HCT116 (cell line): ENCODE measurements around the gene RBKS. TPM values are rescaled to one million over a fixed set of nuclear protein-coding genes. Genes with fewer than 3 reads are reported as not detected.
A peak's percentile ranks its signal among the peaks of the same experiment; 100 is the strongest.

Experiments used
- ATAC-seq: fragments of 200-7000 bp; cut with Tn5 transposase; 2 replicates; pipeline ENCODE4 v1.9.1; 2020; ENCODE audit warnings: mild to moderate bottlenecking, moderate library complexity
- BruUV-seq: library from RNA; stranded (reverse); fragments of 400-500 nt; replicated peaks from 2 replicates; lab custom pipeline; 2021; lab: Mats Ljungman, UMichigan
- CTCF ChIA-PET: fragments of 300-600 bp; sonication (Branson Sonifier 250); formaldehyde crosslinking; loops from one replicate; lab custom pipeline; 2021; ENCODE audit warnings: antibody characterized with exemption; lab: Charles Lee
- POLR2A ChIA-PET: fragments of 300-600, 350-600 bp; sonication (Branson Sonifier 250); formaldehyde crosslinking; loops from one replicate; lab custom pipeline; 2021; ENCODE audit warnings: antibody characterized with exemption; lab: Charles Lee
- RAD21 ChIA-PET, 2 experiments: fragments of 300-600 bp; sonication (Branson Sonifier 250); formaldehyde crosslinking; loops; one replicate each; lab custom pipeline; 2023; ENCODE audit warnings: low total read pairs in 2 of 2; ENCODE audit not compliant: uncharacterized antibody in 2 of 2, unreplicated experiment in 2 of 2, low non-redundant PET in 1 of 2; lab: Charles Lee
- DNase-seq: peaks from one replicate; pipeline ENCODE4 v3.0.0-alpha.2; 2010; ENCODE audit warnings: low read depth, low spot score
- H2AFZ ChIP-seq: fragments of 200-600 bp; shearing (Covaris generic), sonication (generic); 2 replicates; pipeline ENCODE4 v1.6.1; 2017; ENCODE audit warnings: low read depth, mixed run types, mixed read lengths, antibody characterized with exemption, low read length; ENCODE audit not compliant: poor library complexity, severe bottlenecking
- H3K27ac ChIP-seq: 2 replicates; pipeline ENCODE4 v1.5.1; 2012; ENCODE audit warnings: low read depth, low read length
- H3K27me3 ChIP-seq: fragments of 200-600 bp; sonication (generic); 2 replicates; pipeline ENCODE4 v1.6.1; 2016; ENCODE audit warnings: mixed run types, low read length, mixed read lengths; ENCODE audit not compliant: insufficient read depth
- H3K36me3 ChIP-seq, 2 experiments: fragments of 200-500 bp in 1 of 2; fragments of 200-600 bp in 1 of 2; sonication (Bioruptor generic) in 1 of 2; sonication (generic) in 1 of 2; 2 replicates each; pipeline versions ENCODE4 v1.5.1 to v1.6.1; 2014 to 2016; ENCODE audit warnings: low read length in 2 of 2, inconsistent platforms in 1 of 2, mixed read lengths in 1 of 2, mixed run types in 1 of 2; ENCODE audit not compliant: insufficient read depth in 2 of 2, control insufficient read depth in 1 of 2
- H3K4me1 ChIP-seq, 2 experiments: fragments of 200-600 bp in 1 of 2; sonication (generic) in 1 of 2; 2 replicates each; pipeline versions ENCODE4 v1.5.1 to v1.6.1; 2012 to 2017; ENCODE audit warnings: low read length in 2 of 2, inconsistent platforms in 1 of 2, mild to moderate bottlenecking in 1 of 2, mixed read lengths in 1 of 2, mixed run types in 1 of 2, moderate library complexity in 1 of 2; ENCODE audit not compliant: insufficient read depth in 2 of 2, control insufficient read depth in 1 of 2
- H3K4me2 ChIP-seq: fragments of 200-600 bp; sonication (generic); 2 replicates; pipeline ENCODE4 v1.6.1; 2017; ENCODE audit warnings: mixed run types, low read length, mixed read lengths
- H3K4me3 ChIP-seq, 2 experiments: fragments of 200-600 bp in 1 of 2; sonication (generic) in 1 of 2; replicated peaks in 1 of 2; 2 replicates each; pipeline ENCODE4 v1.5.1; 2011 to 2016; ENCODE audit warnings: low read length in 2 of 2, control low read depth in 1 of 2, low read depth in 1 of 2, mild to moderate bottlenecking in 1 of 2, mixed read lengths in 1 of 2, mixed run types in 1 of 2
- H3K79me2 ChIP-seq: fragments of 200-600 bp; sonication (generic); 2 replicates; pipeline ENCODE4 v1.6.1; 2017; ENCODE audit warnings: mild to moderate bottlenecking, mixed run types, low read length, moderate library complexity, mixed read lengths; ENCODE audit not compliant: insufficient read depth
- H3K9ac ChIP-seq: fragments of 200-600 bp; sonication (generic); 2 replicates; pipeline ENCODE4 v1.6.1; 2016; ENCODE audit warnings: low read length, mixed read lengths
- H3K9me2 ChIP-seq: fragments of 200-600 bp; sonication (generic), shearing (Covaris generic); 2 replicates; pipeline ENCODE4 v1.6.1; 2017; ENCODE audit warnings: mixed run types, mild to moderate bottlenecking, moderate library complexity; ENCODE audit not compliant: insufficient read depth
- H3K9me3 ChIP-seq, 2 experiments: fragments of 200-500 bp in 1 of 2; fragments of 200-600 bp in 1 of 2; sonication (Bioruptor generic) in 1 of 2; sonication (generic) in 1 of 2; 2 replicates each; pipeline ENCODE4 v1.6.1; 2014 to 2017; ENCODE audit warnings: low read length in 2 of 2, mixed read lengths in 2 of 2, inconsistent platforms in 1 of 2, low read depth in 1 of 2, mild to moderate bottlenecking in 1 of 2, mixed run types in 1 of 2, moderate library complexity in 1 of 2; ENCODE audit not compliant: control insufficient read depth in 1 of 2, insufficient read depth in 1 of 2
- H4K20me1 ChIP-seq: fragments of 200-600 bp; sonication (generic), shearing (Covaris generic); 2 replicates; pipeline ENCODE4 v1.6.1; 2017; ENCODE audit warnings: mixed run types, mild to moderate bottlenecking, moderate library complexity; ENCODE audit not compliant: insufficient read depth
- CBX3 ChIP-seq: IDR thresholded peaks from 2 replicates; pipeline ENCODE4 v1.6.1; 2012; ENCODE audit warnings: low read depth
- EGR1 ChIP-seq: IDR thresholded peaks from 2 replicates; pipeline ENCODE4 v1.6.1; 2012; ENCODE audit warnings: low read depth
- JUND ChIP-seq: IDR thresholded peaks from 2 replicates; pipeline ENCODE4 v1.6.1; 2012
- RAD21 ChIP-seq: IDR thresholded peaks from 2 replicates; pipeline ENCODE4 v1.6.1; 2012; ENCODE audit warnings: low read depth, mild to moderate bottlenecking
- SP1 ChIP-seq: IDR thresholded peaks from 2 replicates; pipeline ENCODE4 v1.6.1; 2012; ENCODE audit warnings: low read depth
- ZBTB33 ChIP-seq: IDR thresholded peaks from 2 replicates; pipeline ENCODE4 v1.6.1; 2011; ENCODE audit warnings: mild to moderate bottlenecking, low read length, moderate library complexity; ENCODE audit not compliant: insufficient replicate concordance; ENCODE audit errors: extremely low read depth
- ZFX ChIP-seq: fragments of 450-650 bp; IDR thresholded peaks from 2 replicates; pipeline ENCODE4 v1.6.1; 2017
- intact Hi-C: fragments of 100-400 bp; cut with micrococcal nuclease; formaldehyde crosslinking; loops from 2 replicates; pipeline ENCODE4 v1.10.0; 2022
- total RNA-seq: library from RNA; stranded (reverse); gene quantifications from one replicate; pipeline ENCODE4 v1.2.1, GENCODE V29; 2021; ENCODE audit not compliant: unreplicated experiment
- TF ChIP-seq, protein P1 (sequence below): IDR thresholded peaks from 2 replicates; pipeline ENCODE4 v1.6.1; 2012
- TF ChIP-seq, protein P2 (sequence below): IDR thresholded peaks from 2 replicates; pipeline ENCODE4 v1.6.1; 2012

The RBKS gene
- total RNA-seq, 1 experiment from 2014 or later = 2.4 TPM

GRCh38 chr2:27890924-27891672 is 911 bp upstream of the RBKS start:
- peak overlapping the region; percentile 66 to 78 for H3K4me3 ChIP-seq
- POLR2A ChIA-PET = interaction anchor here (0.8 kb wide), 1 partner anchor 384 kb away, joined by 3 read pairs; no protein-coding TSS in a partner anchor
- peak overlapping the region; percentile 98 for H3K27ac ChIP-seq
- DNase-seq (peak; percentile 78), ATAC-seq (peak; percentile 25)
- H3K27me3 ChIP-seq = no peaks in the 10 kb centered on the region
- H3K9ac ChIP-seq = peak overlapping the region; percentile 83
- H4K20me1 ChIP-seq = no peaks in the 10 kb centered on the region
- no peak for TF ChIP-seq RAD21
- TF ChIP-seq, protein P1, sequence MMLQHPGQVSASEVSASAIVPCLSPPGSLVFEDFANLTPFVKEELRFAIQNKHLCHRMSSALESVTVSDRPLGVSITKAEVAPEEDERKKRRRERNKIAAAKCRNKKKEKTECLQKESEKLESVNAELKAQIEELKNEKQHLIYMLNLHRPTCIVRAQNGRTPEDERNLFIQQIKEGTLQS = no peak
- TF ChIP-seq, protein P2, sequence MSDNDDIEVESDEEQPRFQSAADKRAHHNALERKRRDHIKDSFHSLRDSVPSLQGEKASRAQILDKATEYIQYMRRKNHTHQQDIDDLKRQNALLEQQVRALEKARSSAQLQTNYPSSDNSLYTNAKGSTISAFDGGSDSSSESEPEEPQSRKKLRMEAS = peak; percentile 96
- peak; percentile 67; the same call in 1 of the 2 replicates for TF ChIP-seq CBX3
- no peak for TF ChIP-seq ZBTB33
- TF ChIP-seq EGR1 = no peak
- TF ChIP-seq ZFX = no peak
- TF ChIP-seq JUND = no peak
- TF ChIP-seq SP1 = peak; percentile 80
- H3K9me2 ChIP-seq = no peaks in the 10 kb centered on the region
- H3K79me2 ChIP-seq = peaks cover 29% of the 10 kb centered on the region; the same call in 1 of the 2 replicates
- H3K36me3 ChIP-seq = peaks cover 0 to 6% of the 10 kb centered on the region in 2 experiments; a peak in 1 of 4 replicates
- TSS peak; percentile 68 for BruUV-seq
- CTCF ChIA-PET = no interaction called here
- RAD21 ChIA-PET = no interaction called here
- peaks cover 6 to 22% of the 10 kb centered on the region in 2 experiments; a peak in 3 of 4 replicates for H3K4me1 ChIP-seq
- no peaks in the 10 kb centered on the region for H3K9me3 ChIP-seq
- H2AFZ ChIP-seq = no peak overlapping the region
- intact Hi-C loops = loop anchor here (2.0 to 5.0 kb wide), 2 partner anchors 189 to 506 kb away; no protein-coding TSS in a partner anchor
- H3K4me2 ChIP-seq = peak overlapping the region; percentile 93
